ENCODE results near the gene CCDC187. TPM values are rescaled to one million over a fixed set of nuclear protein-coding genes. Genes with fewer than 3 reads are reported as not detected.
A peak's percentile ranks its signal among the peaks of the same experiment; 100 is the strongest.

Gene CCDC187
- total and polyA plus RNA-seq, 2 of the 13 experiments (the other 11 are each of a cell fraction or from before 2014, with no cell fraction given): 0.03 to 0.13 TPM

DNA sequence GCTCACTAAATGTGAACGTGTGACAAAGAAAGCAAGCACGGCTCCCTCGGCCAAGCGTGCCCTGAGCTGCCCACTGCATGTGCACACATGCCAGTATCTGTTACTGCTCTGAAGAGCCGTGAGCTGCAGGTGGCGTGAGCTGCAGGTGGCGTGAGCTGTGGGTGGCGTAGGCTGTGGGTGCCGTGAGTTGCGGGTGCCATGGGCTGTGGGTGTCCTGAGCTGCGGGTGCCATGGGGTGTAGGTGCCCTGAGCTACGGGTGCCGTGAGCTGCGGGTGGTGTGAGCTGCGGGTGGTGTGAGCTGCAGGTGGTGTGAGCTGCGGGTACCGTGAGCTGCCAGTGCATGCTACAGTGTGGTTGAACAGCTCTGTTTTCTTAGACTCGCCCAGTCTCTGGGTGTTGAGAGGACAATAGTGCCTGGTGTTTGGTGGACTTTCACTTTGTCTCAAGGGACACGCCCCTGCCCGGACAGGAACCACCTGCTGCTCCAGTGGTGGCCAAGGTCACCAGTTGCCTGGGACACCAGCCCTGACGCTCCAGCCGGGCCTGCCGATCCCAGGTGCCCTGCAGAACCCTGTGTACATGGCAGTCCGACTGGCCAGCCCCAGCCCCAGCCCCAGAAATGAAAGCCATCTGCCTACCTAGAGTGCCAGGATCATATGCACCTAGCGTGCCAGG, 6.7 kb downstream of the CCDC187 start (continued):
- TF ChIP-seq ZNF280B (CRISPR knock-in tag; IDR thresholded peaks at IDR 0.05; ENCODE audit: borderline replicate concordance) (no peak; the same call in 1 of the 2 replicates), DZIP1 (CRISPR knock-in tag; IDR thresholded peaks at IDR 0.05) (0 out of 2 replicates have a peak, but pooled peaks have one; percentile 3), RARG (CRISPR knock-in tag; IDR thresholded peaks at IDR 0.05; ENCODE audit: low read depth) (no peak), MIER3 (CRISPR knock-in tag; IDR thresholded peaks at IDR 0.05; ENCODE audit: borderline replicate concordance) (0 out of 2 replicates have a peak, but pooled peaks have one; percentile 38), ZNF317 (CRISPR knock-in tag; IDR thresholded peaks at IDR 0.05) (no peak), IRF2 (CRISPR knock-in tag; IDR thresholded peaks at IDR 0.05) (peak; percentile 71), ZNF432 (CRISPR knock-in tag; IDR thresholded peaks at IDR 0.05; ENCODE audit: borderline replicate concordance) (no peak), POLR2A (IDR thresholded peaks at IDR 0.05; ENCODE audit: insufficient read depth in 1 of 2, low read depth in 2 of 2, low read length in 2 of 2) (peak in 1 of 2 experiments; percentile 35; a peak in 1 of 4 replicates), ZNF329 (CRISPR knock-in tag; IDR thresholded peaks at IDR 0.05; ENCODE audit: low read depth) (0 out of 2 replicates have a peak, but pooled peaks have one; percentile 12), MBNL3 (CRISPR knock-in tag; conservative IDR thresholded peaks at IDR 0.05) (no peak), ZNF512B (CRISPR knock-in tag; IDR thresholded peaks at IDR 0.05; ENCODE audit: borderline replicate concordance) (no peak), BHLHE40 (IDR thresholded peaks at IDR 0.05; ENCODE audit: low read length) (0 out of 2 replicates have a peak, but pooled peaks have one; percentile 3), ZBTB21 (CRISPR knock-in tag; IDR thresholded peaks at IDR 0.05) (no peak), ZMYM4 (CRISPR knock-in tag; IDR thresholded peaks at IDR 0.05) (no peak), GATA4 (IDR thresholded peaks at IDR 0.05; ENCODE audit: borderline replicate concordance, low read depth) (no peak), NFE2L2 (IDR thresholded peaks at IDR 0.05; ENCODE audit: low read length) (no peak), NPAS2 (CRISPR knock-in tag; IDR thresholded peaks at IDR 0.05; ENCODE audit: borderline replicate concordance) (no peak)
- TF ChIP-seq, protein P1, sequence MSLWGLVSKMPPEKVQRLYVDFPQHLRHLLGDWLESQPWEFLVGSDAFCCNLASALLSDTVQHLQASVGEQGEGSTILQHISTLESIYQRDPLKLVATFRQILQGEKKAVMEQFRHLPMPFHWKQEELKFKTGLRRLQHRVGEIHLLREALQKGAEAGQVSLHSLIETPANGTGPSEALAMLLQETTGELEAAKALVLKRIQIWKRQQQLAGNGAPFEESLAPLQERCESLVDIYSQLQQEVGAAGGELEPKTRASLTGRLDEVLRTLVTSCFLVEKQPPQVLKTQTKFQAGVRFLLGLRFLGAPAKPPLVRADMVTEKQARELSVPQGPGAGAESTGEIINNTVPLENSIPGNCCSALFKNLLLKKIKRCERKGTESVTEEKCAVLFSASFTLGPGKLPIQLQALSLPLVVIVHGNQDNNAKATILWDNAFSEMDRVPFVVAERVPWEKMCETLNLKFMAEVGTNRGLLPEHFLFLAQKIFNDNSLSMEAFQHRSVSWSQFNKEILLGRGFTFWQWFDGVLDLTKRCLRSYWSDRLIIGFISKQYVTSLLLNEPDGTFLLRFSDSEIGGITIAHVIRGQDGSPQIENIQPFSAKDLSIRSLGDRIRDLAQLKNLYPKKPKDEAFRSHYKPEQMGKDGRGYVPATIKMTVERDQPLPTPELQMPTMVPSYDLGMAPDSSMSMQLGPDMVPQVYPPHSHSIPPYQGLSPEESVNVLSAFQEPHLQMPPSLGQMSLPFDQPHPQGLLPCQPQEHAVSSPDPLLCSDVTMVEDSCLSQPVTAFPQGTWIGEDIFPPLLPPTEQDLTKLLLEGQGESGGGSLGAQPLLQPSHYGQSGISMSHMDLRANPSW (CRISPR knock-in tag; IDR thresholded peaks at IDR 0.05; ENCODE audit: borderline replicate concordance): no peak
- TF ChIP-seq, protein P2, sequence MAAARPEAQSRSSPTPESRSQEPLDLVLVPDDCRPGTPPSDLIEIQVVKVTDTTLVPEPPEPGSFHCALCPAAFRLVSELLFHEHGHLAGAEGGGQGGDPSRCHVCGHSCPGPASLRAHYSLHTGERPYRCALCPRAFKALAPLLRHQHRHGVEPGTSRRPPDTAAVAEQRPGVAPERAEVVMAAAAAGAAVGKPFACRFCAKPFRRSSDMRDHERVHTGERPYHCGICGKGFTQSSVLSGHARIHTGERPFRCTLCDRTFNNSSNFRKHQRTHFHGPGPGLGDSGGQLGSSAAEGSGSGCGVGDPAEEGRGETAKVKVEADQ (CRISPR knock-in tag; IDR thresholded peaks at IDR 0.05; ENCODE audit: borderline replicate concordance): no peak
